Endothelial cell of umbilical vein (primary cell): ENCODE data around the gene ARHGAP15.

Source experiments
- EZH2 ChIP-seq: IDR thresholded peaks from 2 replicates; pipeline ENCODE4 v1.6.1; 2012; ENCODE audit warnings: borderline replicate concordance, low read depth, mild to moderate bottlenecking, moderate library complexity, low read length, inconsistent platforms; ENCODE audit not compliant: severe bottlenecking
- FOS ChIP-seq: IDR thresholded peaks from 2 replicates; pipeline ENCODE4 v1.6.1; 2011; ENCODE audit warnings: mild to moderate bottlenecking, low read length, moderate library complexity, borderline replicate concordance; ENCODE audit not compliant: insufficient read depth
- GATA2 ChIP-seq: IDR thresholded peaks from 2 replicates; pipeline ENCODE4 v1.7.0; 2011; ENCODE audit warnings: low read depth, mild to moderate bottlenecking, moderate library complexity, mixed read lengths, low read length; ENCODE audit not compliant: insufficient read length, insufficient read depth
- MYC ChIP-seq: IDR thresholded peaks from one replicate; pipeline ENCODE4 v1.6.1; 2011; ENCODE audit warnings: mild to moderate bottlenecking, low read depth, low read length
- POLR2A ChIP-seq: IDR thresholded peaks from 2 replicates; pipeline ENCODE4 v1.6.1; 2012; ENCODE audit warnings: low read depth, mild to moderate bottlenecking, control low read depth, low read length
- POLR2AphosphoS5 ChIP-seq: IDR thresholded peaks from 2 replicates; pipeline ENCODE4 v1.6.1; 2012; ENCODE audit warnings: low read depth, mild to moderate bottlenecking, control low read depth, low read length, moderate library complexity; ENCODE audit not compliant: insufficient read depth
- TF ChIP-seq, protein P1 (sequence below), 2 donors: IDR thresholded peaks; 1 replicate in 1 of 2; 2 replicates in 1 of 2; pipeline ENCODE4 v1.5.1; 2011; ENCODE audit warnings: low read length in 2 of 2, mild to moderate bottlenecking in 2 of 2, moderate library complexity in 2 of 2, control low read depth in 1 of 2, inconsistent platforms in 1 of 2, low read depth in 1 of 2; ENCODE audit not compliant: insufficient read depth in 1 of 2; ENCODE audit errors: extremely low read depth in 1 of 2
- TF ChIP-seq, protein P2 (sequence below): IDR thresholded peaks from 2 replicates; pipeline ENCODE4 v1.6.1; 2011; ENCODE audit not compliant: insufficient read depth, insufficient read length

DNA sequence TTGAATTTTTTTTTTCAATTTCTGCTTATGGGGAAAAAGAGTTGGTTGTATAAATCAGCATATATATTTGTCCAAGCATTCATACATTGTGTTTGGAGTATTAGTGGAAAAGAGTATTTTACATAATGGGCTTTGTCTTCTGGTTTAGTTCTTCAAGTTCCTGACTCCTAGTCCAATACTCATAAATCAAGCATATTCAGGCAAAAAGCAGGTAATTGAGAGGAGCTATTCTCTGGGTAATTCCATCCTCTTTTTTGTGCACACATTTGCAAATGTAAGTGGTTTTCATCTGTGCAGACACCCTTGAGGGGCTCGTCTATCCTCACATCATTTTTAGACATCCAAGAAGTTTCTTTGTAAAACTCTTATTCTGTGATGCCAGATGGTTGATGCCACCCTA, 337.2 kb downstream of the ARHGAP15 start:
- TF ChIP-seq POLR2AphosphoS5, result no peak
- TF ChIP-seq, protein P1, sequence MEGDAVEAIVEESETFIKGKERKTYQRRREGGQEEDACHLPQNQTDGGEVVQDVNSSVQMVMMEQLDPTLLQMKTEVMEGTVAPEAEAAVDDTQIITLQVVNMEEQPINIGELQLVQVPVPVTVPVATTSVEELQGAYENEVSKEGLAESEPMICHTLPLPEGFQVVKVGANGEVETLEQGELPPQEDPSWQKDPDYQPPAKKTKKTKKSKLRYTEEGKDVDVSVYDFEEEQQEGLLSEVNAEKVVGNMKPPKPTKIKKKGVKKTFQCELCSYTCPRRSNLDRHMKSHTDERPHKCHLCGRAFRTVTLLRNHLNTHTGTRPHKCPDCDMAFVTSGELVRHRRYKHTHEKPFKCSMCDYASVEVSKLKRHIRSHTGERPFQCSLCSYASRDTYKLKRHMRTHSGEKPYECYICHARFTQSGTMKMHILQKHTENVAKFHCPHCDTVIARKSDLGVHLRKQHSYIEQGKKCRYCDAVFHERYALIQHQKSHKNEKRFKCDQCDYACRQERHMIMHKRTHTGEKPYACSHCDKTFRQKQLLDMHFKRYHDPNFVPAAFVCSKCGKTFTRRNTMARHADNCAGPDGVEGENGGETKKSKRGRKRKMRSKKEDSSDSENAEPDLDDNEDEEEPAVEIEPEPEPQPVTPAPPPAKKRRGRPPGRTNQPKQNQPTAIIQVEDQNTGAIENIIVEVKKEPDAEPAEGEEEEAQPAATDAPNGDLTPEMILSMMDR (IDR thresholded peaks at IDR 0.05; ENCODE audit: extremely low read depth in 1 of 2, insufficient read depth in 1 of 2, low read depth in 1 of 2, low read length in 2 of 2), result no peak
- TF ChIP-seq EZH2, result no peak
- TF ChIP-seq POLR2A, result no peak
- no peak for TF ChIP-seq GATA2
- no peak for TF ChIP-seq MYC
- TF ChIP-seq, protein P2, sequence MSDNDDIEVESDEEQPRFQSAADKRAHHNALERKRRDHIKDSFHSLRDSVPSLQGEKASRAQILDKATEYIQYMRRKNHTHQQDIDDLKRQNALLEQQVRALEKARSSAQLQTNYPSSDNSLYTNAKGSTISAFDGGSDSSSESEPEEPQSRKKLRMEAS, result no peak
- no peak for TF ChIP-seq FOS
